Activated T-cell treated with anti-CD3 and anti-CD28 coated beads, Interleukin-2, amount 50 U/mL, for 72 hours (primary cell): ENCODE results near the gene ETFRF1. TPM values are rescaled to one million over a fixed set of nuclear protein-coding genes. Genes with fewer than 3 reads are reported as not detected.

ENCODE experiments used
- total RNA-seq, 2 donors: library from RNA; stranded (reverse); gene quantifications; one replicate each; pipeline ENCODE4 v1.2.3, GENCODE V29; 2022

ETFRF1 gene
- total RNA-seq, 2 donors from 2014 or later, result 22.5 to 23.4 TPM

Other genes starting within 250 kb of the ETFRF1 start
- 10 to 100 TPM; 53.4 to 71.1 TPM for gene BCAT1, start 246.1 kb upstream of the ETFRF1 start, total RNA-seq
- gene DNAI7, start 77 bp upstream of the ETFRF1 start, total RNA-seq, result under 1 TPM in 1 of 2 donors, not detected in 1; 0.17 TPM
- gene KRAS, start 55.7 kb downstream of the ETFRF1 start, total RNA-seq, result 10 to 100 TPM; 29.0 to 34.4 TPM